Stimulated activated effector memory CD8-positive, alpha-beta T cell treated with anti-CD3 and anti-CD28 coated beads, Interleukin-12 subunit alpha, Interleukin-12 subunit beta, amount 100 ng/mL, for 72 hours (primary cell): ENCODE measurements around the gene CTF1.
A peak's percentile ranks its signal among the peaks of the same experiment; 100 is the strongest.

Experiments
- ATAC-seq: fragments of 150-1000 bp; cut with Tn5 transposase; 2 replicates; pipeline ENCODE4 v1.10.0; 2021
- DNase-seq, 2 donors: peaks; one replicate each; pipeline ENCODE4 v3.0.0; 2021 to 2022; ENCODE audit warnings: low spot score in 2 of 2
- H3K27ac Mint-ChIP-seq: one replicate; pipeline ENCODE4 v1.8.0; 2022; ENCODE audit warnings: mild to moderate bottlenecking, mixed read lengths
- H3K36me3 Mint-ChIP-seq: one replicate; pipeline ENCODE4 v1.8.0; 2022; ENCODE audit warnings: mild to moderate bottlenecking, mixed read lengths
- H3K4me1 Mint-ChIP-seq: one replicate; pipeline ENCODE4 v1.8.0; 2022; ENCODE audit warnings: mixed read lengths
- H3K4me3 Mint-ChIP-seq: one replicate; pipeline ENCODE4 v1.8.0; 2022; ENCODE audit warnings: mild to moderate bottlenecking, mixed read lengths
- H3K9me3 Mint-ChIP-seq: one replicate; pipeline ENCODE4 v1.8.0; 2022; ENCODE audit warnings: mixed read lengths

Gene CTF1

DNA sequence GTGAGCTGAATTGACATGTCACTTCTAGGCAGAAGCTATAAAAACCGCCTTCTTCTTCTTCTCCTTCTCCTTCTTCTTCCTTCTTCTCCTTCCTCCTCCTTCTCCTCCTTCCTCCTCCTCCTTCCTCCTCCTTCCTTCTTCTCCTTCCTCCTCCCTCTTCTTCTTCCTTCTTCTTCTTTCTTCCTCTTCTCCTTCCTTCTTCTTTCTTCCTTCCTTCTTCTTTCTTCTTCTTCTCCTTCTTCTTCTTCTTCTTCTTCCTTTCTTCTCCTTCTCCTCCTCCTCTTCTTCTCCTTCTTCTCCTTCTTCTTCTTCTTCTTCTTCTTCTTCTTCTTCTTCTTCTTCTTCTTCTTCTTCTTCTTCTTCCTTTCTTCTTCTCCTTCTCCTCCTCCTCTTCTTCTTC, 22.2 kb downstream of the CTF1 start:
- no peak overlapping the region for H3K27ac Mint-ChIP-seq
- peaks cover 23% of the 10 kb centered on the region for H3K36me3 Mint-ChIP-seq
- H3K4me3 Mint-ChIP-seq = no peak overlapping the region
- DNase-seq = no peak
- no peaks in the 10 kb centered on the region for H3K9me3 Mint-ChIP-seq
- H3K4me1 Mint-ChIP-seq = peaks cover 18% of the 10 kb centered on the region
- no peak for ATAC-seq

DNA sequence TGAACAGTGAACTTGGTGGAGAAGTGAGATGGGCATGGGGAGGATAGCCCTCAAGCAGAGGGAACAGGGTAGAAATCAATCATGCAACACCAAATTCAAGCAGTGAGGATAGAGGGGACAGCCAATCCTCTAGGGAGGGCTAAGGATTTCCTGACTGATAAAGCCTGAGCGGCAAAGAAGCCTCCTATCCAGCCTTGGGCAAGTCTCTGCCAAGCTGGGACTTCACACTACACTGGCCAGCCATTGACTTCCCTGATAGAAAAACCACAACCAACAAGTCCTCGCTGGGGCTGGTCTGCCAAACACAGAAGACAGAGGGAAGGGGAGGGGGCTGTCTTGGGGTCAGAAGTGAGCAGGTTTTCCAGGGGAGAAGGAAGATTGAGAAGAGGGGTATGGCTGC, 24.5 kb downstream of the CTF1 start:
- no peaks in the 10 kb centered on the region for H3K9me3 Mint-ChIP-seq
- H3K4me3 Mint-ChIP-seq = peak overlapping the region; percentile 98
- H3K36me3 Mint-ChIP-seq = peaks cover 25% of the 10 kb centered on the region
- no peak overlapping the region for H3K27ac Mint-ChIP-seq
- H3K4me1 Mint-ChIP-seq = peaks cover 31% of the 10 kb centered on the region
- ATAC-seq (no peak), DNase-seq (no peak)

- DNase-seq (no peak), ATAC-seq (no peak)
- H3K9me3 Mint-ChIP-seq = no peaks in the 10 kb centered on the region
- peak overlapping the region; percentile 98 for H3K4me3 Mint-ChIP-seq
- H3K4me1 Mint-ChIP-seq = peaks cover 36% of the 10 kb centered on the region
- peaks cover 30% of the 10 kb centered on the region for H3K36me3 Mint-ChIP-seq
- H3K27ac Mint-ChIP-seq = peak overlapping the region; percentile 100
Observed at GRCh38 chr16:30921459-30921747, 25.0 kb downstream of the CTF1 start.

GRCh38 chr16:30921748-30922419, 25.5 kb downstream of the CTF1 start:
- Mint-ChIP-seq H3K36me3 (peaks cover 31% of the 10 kb centered on the region), H3K4me1 (peaks cover 41% of the 10 kb centered on the region), H3K27ac (peak overlapping the region; percentile 100), H3K9me3 (no peaks in the 10 kb centered on the region), H3K4me3 (peak overlapping the region; percentile 98)
- DNase-seq (peak; percentile 77 to 94), ATAC-seq (peak; percentile 9)

- H3K4me1 Mint-ChIP-seq = peaks cover 44% of the 10 kb centered on the region
- peak; percentile 85 for ATAC-seq
- H3K9me3 Mint-ChIP-seq = no peaks in the 10 kb centered on the region
- H3K27ac Mint-ChIP-seq = peak overlapping the region; percentile 100
- DNase-seq = peak; percentile 95 to 100
- peak overlapping the region; percentile 98 for H3K4me3 Mint-ChIP-seq
- H3K36me3 Mint-ChIP-seq = peaks cover 31% of the 10 kb centered on the region
Observed at GRCh38 chr16:30922420-30922959, 26.1 kb downstream of the CTF1 start.

DNA sequence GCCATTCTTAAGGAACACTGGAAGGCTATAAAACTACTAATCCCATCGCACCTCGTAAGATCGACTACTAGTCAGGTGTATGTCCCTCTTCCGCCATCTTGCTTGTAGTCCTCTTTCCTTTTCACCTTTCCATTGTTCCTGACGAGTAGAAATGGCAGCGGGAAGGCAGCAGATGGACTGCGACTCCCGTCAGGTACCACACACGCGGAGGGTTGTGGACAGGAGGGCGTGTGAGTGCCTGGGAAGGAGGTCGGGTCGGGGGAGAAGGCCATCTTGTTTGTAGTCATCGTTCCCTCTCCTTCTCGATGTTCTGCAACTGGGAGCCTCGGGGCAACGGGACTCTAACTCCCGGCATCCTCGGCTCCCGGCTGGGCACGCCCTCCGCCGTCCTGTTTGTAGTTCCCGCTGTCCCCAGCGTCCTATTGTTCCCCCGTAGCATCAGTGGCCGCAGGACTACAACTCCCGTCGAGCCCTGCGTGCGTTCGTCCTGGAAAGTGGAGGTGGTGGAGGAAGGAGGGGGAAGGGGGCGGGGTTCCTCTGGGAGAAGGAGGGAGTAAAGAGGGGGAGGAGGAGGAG, 26.6 kb downstream of the CTF1 start:
- Mint-ChIP-seq H3K27ac (peak overlapping the region; percentile 100), H3K4me3 (peak overlapping the region; percentile 98), H3K9me3 (no peaks in the 10 kb centered on the region), H3K4me1 (peaks cover 44% of the 10 kb centered on the region), H3K36me3 (peaks cover 36% of the 10 kb centered on the region)
- peak; percentile 87 for ATAC-seq
- DNase-seq = peak; percentile 79 to 95

- H3K4me1 Mint-ChIP-seq = peaks cover 44% of the 10 kb centered on the region
- peaks cover 37% of the 10 kb centered on the region for H3K36me3 Mint-ChIP-seq
- no peak for DNase-seq
- H3K27ac Mint-ChIP-seq = peak within 1 kb of the TSS; percentile 100
- no peaks in the 10 kb centered on the region for H3K9me3 Mint-ChIP-seq
- H3K4me3 Mint-ChIP-seq = peak within 1 kb of the TSS; percentile 98
- ATAC-seq = no peak
Observed at GRCh38 chr16:30923554-30924075, 27.2 kb downstream of the CTF1 start, which contains the start of gene FBXL19. FBXL19 (plus strand) TSS chr16:30923572; CDS start chr16:30925755, 2,183 bp downstream.

- peaks cover 31% of the 10 kb centered on the region for H3K36me3 Mint-ChIP-seq
- peak overlapping the region; percentile 70 for H3K4me3 Mint-ChIP-seq
- ATAC-seq = no peak
- H3K27ac Mint-ChIP-seq = peak overlapping the region; percentile 75
- peaks cover 44% of the 10 kb centered on the region for H3K4me1 Mint-ChIP-seq
- H3K9me3 Mint-ChIP-seq = no peaks in the 10 kb centered on the region
- no peak for DNase-seq
Observed at GRCh38 chr16:30924076-30924912, 27.9 kb downstream of the CTF1 start.

- H3K9me3 Mint-ChIP-seq = no peaks in the 10 kb centered on the region
- no peak for DNase-seq
- H3K4me1 Mint-ChIP-seq = peaks cover 44% of the 10 kb centered on the region
- no peak for ATAC-seq
- H3K27ac Mint-ChIP-seq = peak overlapping the region; percentile 75
- H3K36me3 Mint-ChIP-seq = peaks cover 31% of the 10 kb centered on the region
- peak overlapping the region; percentile 70 for H3K4me3 Mint-ChIP-seq
Observed at GRCh38 chr16:30924913-30925631, 28.7 kb downstream of the CTF1 start.

DNA sequence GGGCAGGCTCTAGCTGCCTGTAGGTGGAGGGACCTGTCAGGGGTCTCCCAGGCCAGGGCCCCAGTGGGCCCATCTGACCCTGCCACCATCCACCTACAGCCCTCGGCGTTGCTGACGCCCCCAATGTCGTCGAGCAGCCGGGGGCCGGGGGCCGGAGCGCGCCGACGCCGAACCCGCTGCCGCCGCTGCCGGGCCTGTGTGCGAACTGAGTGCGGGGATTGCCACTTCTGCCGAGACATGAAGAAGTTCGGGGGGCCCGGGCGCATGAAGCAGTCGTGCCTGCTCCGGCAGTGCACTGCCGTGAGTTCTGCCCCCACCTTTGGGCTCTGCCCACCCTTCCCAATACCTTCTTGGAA, 29.2 kb downstream of the CTF1 start:
- ATAC-seq (no peak), DNase-seq (no peak)
- H3K9me3 Mint-ChIP-seq = no peaks in the 10 kb centered on the region
- peak overlapping the region; percentile 77 for H3K27ac Mint-ChIP-seq
- peak overlapping the region; percentile 70 for H3K4me3 Mint-ChIP-seq
- H3K4me1 Mint-ChIP-seq = peaks cover 44% of the 10 kb centered on the region
- peaks cover 33% of the 10 kb centered on the region for H3K36me3 Mint-ChIP-seq

DNA sequence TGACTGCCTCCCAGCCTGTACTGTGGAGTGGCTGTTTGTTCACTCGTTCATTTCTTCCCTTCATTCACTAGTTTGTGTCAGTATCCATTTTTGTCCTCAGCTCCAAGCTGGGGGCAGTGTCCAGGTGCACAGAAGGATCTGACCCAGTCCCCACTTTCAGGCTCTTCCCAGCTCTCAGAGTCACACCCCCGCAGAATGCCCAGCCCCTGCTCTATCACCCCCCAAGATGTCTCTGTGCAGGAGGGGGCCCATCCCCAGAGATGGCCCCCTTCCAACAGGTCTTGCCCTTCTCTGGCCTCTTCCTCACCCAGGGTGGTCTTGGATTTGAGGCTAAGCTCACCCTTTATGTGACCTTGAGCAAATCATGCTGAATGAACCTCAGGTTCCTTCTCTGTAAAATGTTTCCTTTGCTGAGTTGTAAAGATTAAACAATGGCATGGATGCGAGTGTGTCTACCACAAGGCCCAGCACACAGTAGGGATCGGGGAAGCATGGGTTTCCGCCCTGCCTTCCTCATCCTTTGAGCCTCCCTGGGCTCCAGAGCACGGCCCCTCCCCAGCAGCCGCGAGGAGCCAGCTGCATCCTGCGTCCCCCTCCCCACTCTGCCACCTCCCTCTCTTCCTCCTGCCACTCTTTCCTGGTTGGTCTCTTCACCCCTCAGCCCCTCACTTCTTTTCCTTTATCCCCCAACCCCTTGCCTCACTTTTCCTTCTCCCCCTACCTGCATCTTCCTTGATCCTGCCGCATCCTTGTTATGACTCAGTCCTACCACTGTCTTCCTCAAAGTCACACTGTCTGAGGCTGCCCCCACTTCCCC, 29.8 kb downstream of the CTF1 start:
- Mint-ChIP-seq H3K36me3 (peaks cover 35% of the 10 kb centered on the region), H3K9me3 (no peaks in the 10 kb centered on the region), H3K4me3 (peak overlapping the region; percentile 22), H3K27ac (peak overlapping the region; percentile 77), H3K4me1 (peaks cover 43% of the 10 kb centered on the region)
- DNase-seq = no peak
- no peak for ATAC-seq

- DNase-seq (no peak), ATAC-seq (no peak)
- H3K36me3 Mint-ChIP-seq = peaks cover 41% of the 10 kb centered on the region
- H3K4me1 Mint-ChIP-seq = peaks cover 35% of the 10 kb centered on the region
- no peak overlapping the region for H3K4me3 Mint-ChIP-seq
- peak overlapping the region; percentile 77 for H3K27ac Mint-ChIP-seq
- H3K9me3 Mint-ChIP-seq = no peaks in the 10 kb centered on the region
Observed at GRCh38 chr16:30926937-30927788, 30.7 kb downstream of the CTF1 start.

GRCh38 chr16:30927789-30928378, 31.5 kb downstream of the CTF1 start:
- DNase-seq (peak in 1 of 2 donors; percentile 66), ATAC-seq (no peak)
- no peak overlapping the region for H3K4me3 Mint-ChIP-seq
- peaks cover 41% of the 10 kb centered on the region for H3K36me3 Mint-ChIP-seq
- no peaks in the 10 kb centered on the region for H3K9me3 Mint-ChIP-seq
- peaks cover 32% of the 10 kb centered on the region for H3K4me1 Mint-ChIP-seq
- H3K27ac Mint-ChIP-seq = no peak overlapping the region
